ENCODE measurements around the gene ANKRD18B.
"Not testable (repeated sequence)": the region's sequence is repeated elsewhere in the genome, so short reads cannot be mapped to it uniquely, and the experiment has no call there.

DNA sequence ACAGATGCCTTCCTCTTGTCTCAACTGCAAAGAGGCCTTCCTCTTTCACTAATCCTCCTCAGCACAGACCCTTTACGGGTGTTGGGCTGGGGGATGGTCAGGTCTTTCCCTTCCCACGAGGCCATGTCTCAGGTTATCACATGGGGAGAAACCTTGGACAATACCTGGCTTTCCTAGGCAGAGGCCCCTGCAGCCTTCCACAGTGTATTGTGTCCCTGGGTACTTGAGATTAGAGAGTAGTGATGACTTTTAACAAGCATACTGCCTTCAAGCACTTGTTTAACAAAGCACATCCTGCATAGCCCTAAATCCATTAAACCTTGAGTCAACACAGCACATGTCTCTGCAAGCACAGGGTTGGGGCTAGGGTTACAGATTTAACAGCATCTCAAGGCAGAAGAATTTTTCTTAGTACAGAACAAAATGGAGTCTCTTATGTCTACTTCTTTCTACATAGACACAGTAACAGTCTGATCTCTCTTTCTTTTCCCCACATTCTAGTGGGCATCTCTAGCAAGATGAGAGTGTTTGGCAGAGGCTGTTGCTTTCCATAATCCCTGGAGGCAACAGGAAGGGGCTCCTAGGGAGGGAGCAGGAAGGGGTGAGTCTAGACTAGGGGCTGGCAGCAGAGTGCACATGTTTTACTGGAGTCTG lies 8.6 kb upstream of the ANKRD18B start:
- TF ChIP-seq EZH2 (IDR thresholded peaks at IDR 0.05; ENCODE audit: low read depth), result not testable (repeated sequence)
- TF ChIP-seq, protein P1, sequence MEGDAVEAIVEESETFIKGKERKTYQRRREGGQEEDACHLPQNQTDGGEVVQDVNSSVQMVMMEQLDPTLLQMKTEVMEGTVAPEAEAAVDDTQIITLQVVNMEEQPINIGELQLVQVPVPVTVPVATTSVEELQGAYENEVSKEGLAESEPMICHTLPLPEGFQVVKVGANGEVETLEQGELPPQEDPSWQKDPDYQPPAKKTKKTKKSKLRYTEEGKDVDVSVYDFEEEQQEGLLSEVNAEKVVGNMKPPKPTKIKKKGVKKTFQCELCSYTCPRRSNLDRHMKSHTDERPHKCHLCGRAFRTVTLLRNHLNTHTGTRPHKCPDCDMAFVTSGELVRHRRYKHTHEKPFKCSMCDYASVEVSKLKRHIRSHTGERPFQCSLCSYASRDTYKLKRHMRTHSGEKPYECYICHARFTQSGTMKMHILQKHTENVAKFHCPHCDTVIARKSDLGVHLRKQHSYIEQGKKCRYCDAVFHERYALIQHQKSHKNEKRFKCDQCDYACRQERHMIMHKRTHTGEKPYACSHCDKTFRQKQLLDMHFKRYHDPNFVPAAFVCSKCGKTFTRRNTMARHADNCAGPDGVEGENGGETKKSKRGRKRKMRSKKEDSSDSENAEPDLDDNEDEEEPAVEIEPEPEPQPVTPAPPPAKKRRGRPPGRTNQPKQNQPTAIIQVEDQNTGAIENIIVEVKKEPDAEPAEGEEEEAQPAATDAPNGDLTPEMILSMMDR (conservative IDR thresholded peaks at IDR 0.05), result not testable (repeated sequence)
